Stimulated activated CD4-positive, alpha-beta T cell treated with anti-CD3 and anti-CD28 coated beads, Interleukin-1b, Interleukin-23, amount 100 ng/mL, for 48 hours (primary cell): ENCODE results near the gene PLCXD3.

Experiments
- DNase-seq: peaks from one replicate; pipeline ENCODE4 v3.0.0-alpha.2; 2020

PLCXD3 gene

GRCh38 chr5:41412496-41412895, 97.9 kb downstream of the PLCXD3 start:
- no peak for DNase-seq

GRCh38 chr5:41410737-41411136, 99.7 kb downstream of the PLCXD3 start:
- DNase-seq, result no peak

- no peak for DNase-seq
Measured at GRCh38 chr5:41410307-41410706, 100.1 kb downstream of the PLCXD3 start.

- no peak for DNase-seq
Measured at GRCh38 chr5:41408676-41409443, 101.5 kb downstream of the PLCXD3 start.

- DNase-seq, result no peak
Measured at GRCh38 chr5:41406936-41407335, 103.5 kb downstream of the PLCXD3 start.

GRCh38 chr5:41406424-41406823, 104.0 kb downstream of the PLCXD3 start:
- DNase-seq, result no peak

GRCh38 chr5:41404757-41405156, 105.6 kb downstream of the PLCXD3 start:
- DNase-seq, result no peak

GRCh38 chr5:41403846-41404245, 106.6 kb downstream of the PLCXD3 start:
- DNase-seq, result no peak

- DNase-seq, result no peak
Measured at GRCh38 chr5:41402845-41403244, 107.6 kb downstream of the PLCXD3 start.

GRCh38 chr5:41399839-41400238, 110.6 kb downstream of the PLCXD3 start:
- no peak for DNase-seq

- no peak for DNase-seq
Measured at GRCh38 chr5:41392016-41392415, 118.4 kb downstream of the PLCXD3 start.

GRCh38 chr5:41374631-41375030, 135.8 kb downstream of the PLCXD3 start:
- DNase-seq, result no peak

GRCh38 chr5:41373230-41373629, 137.2 kb downstream of the PLCXD3 start:
- DNase-seq, result no peak

GRCh38 chr5:41371738-41372137, 138.7 kb downstream of the PLCXD3 start:
- DNase-seq, result no peak

- DNase-seq, result no peak
Measured at GRCh38 chr5:41370482-41370881, 139.9 kb downstream of the PLCXD3 start.

- DNase-seq, result no peak
Measured at GRCh38 chr5:41369799-41370198, 140.6 kb downstream of the PLCXD3 start.

GRCh38 chr5:41368158-41368557, 142.2 kb downstream of the PLCXD3 start:
- DNase-seq, result no peak

GRCh38 chr5:41365369-41365768, 145.0 kb downstream of the PLCXD3 start:
- DNase-seq, result no peak

GRCh38 chr5:41364346-41364745, 146.1 kb downstream of the PLCXD3 start:
- no peak for DNase-seq

GRCh38 chr5:41363343-41363986, 146.9 kb downstream of the PLCXD3 start:
- no peak for DNase-seq

- no peak for DNase-seq
Measured at GRCh38 chr5:41356786-41357185, 153.6 kb downstream of the PLCXD3 start.

GRCh38 chr5:41349846-41350245, 160.6 kb downstream of the PLCXD3 start:
- DNase-seq, result no peak

- DNase-seq, result no peak
Measured at GRCh38 chr5:41347569-41347968, 162.8 kb downstream of the PLCXD3 start.

- no peak for DNase-seq
Measured at GRCh38 chr5:41346609-41347008, 163.8 kb downstream of the PLCXD3 start.

- DNase-seq, result no peak
Measured at GRCh38 chr5:41345295-41345694, 165.1 kb downstream of the PLCXD3 start.
